GM12892 (cell line): ENCODE measurements around the gene TNC.

Experiments
- POLR2A ChIP-seq: IDR thresholded peaks from 2 replicates; pipeline ENCODE4 v1.6.1; 2011; ENCODE audit warnings: low read depth, low read length, control low read depth
- POLR2AphosphoS5 ChIP-seq: IDR thresholded peaks from 2 replicates; pipeline ENCODE4 v1.6.1; 2011; ENCODE audit warnings: low read depth, low read length, control low read depth

GRCh38 chr9:115018547-115019435, 99.2 kb downstream of the TNC start:
- TF ChIP-seq POLR2A, result no peak
- no peak for TF ChIP-seq POLR2AphosphoS5
